Ectodermal cell (in vitro differentiated cells): Measurements from ENCODE around the gene XKRX. TPM values are rescaled to one million over a fixed set of nuclear protein-coding genes. Genes with fewer than 3 reads are reported as not detected.
A peak's percentile ranks its signal among the peaks of the same experiment; 100 is the strongest.

Source experiments
- H3K27ac ChIP-seq: 2 replicates; pipeline ENCODE4 v1.7.0; 2013; ENCODE audit warnings: mild to moderate bottlenecking, low read depth, low read length; ENCODE audit not compliant: insufficient read depth, poor library complexity, severe bottlenecking
- H3K27me3 ChIP-seq: 2 replicates; pipeline ENCODE4 v1.7.0; 2013; ENCODE audit warnings: mild to moderate bottlenecking, low read length; ENCODE audit not compliant: insufficient read depth, control insufficient read depth, poor library complexity, severe bottlenecking
- H3K36me3 ChIP-seq: one replicate; pipeline ENCODE4 v1.7.0; 2013; ENCODE audit warnings: low read length; ENCODE audit not compliant: control insufficient read depth, insufficient read depth
- H3K4me1 ChIP-seq: one replicate; pipeline ENCODE4 v1.7.0; 2013; ENCODE audit warnings: low read length; ENCODE audit not compliant: control insufficient read depth, insufficient read depth
- H3K4me3 ChIP-seq: 2 replicates; pipeline ENCODE4 v1.7.0; 2013; ENCODE audit warnings: low read depth, low read length, control low read depth; ENCODE audit not compliant: insufficient read depth
- H3K9me3 ChIP-seq: 2 replicates; pipeline ENCODE4 v1.7.0; 2013; ENCODE audit warnings: mild to moderate bottlenecking, low read length, moderate library complexity; ENCODE audit not compliant: control insufficient read depth
- WGBS, 2 experiments: methylation state at CpG; one replicate each; pipeline ENCODE4 v1.1.7; 2013; ENCODE audit warnings: missing lambda C conversion rate in 2 of 2; 5-methylcytosine and 5-hydroxymethylcytosine counted together
- polyA plus RNA-seq, 4 experiments: library from polyadenylated mRNA; stranded (reverse); fragments of 50-300 nt; gene quantifications; one replicate each; pipeline ENCODE4 v1.2.3, GENCODE V29; 2013

The XKRX gene
- polyA plus RNA-seq (2013, experiment 1 of 4), result 2.9 TPM
- polyA plus RNA-seq (2013, experiment 2 of 4), result 2.2 TPM
- 2.0 TPM for polyA plus RNA-seq (2013, experiment 3 of 4)
- 1.2 TPM for polyA plus RNA-seq (2013, experiment 4 of 4)

GRCh38 chrX:100928660-100929613 lies at the start of gene XKRX:
Gene XKRX, minus strand, starts transcription at chrX:100928917. Its CDS starts 613 bp downstream, at chrX:100928304.
- H3K4me1 ChIP-seq, result no peaks in the 10 kb centered on the region
- no peaks in the 10 kb centered on the region for H3K36me3 ChIP-seq
- no peaks in the 10 kb centered on the region for H3K9me3 ChIP-seq
- peak within 1 kb of the TSS; percentile 41 for H3K4me3 ChIP-seq
- 0% methylated on average over 51 of the region's 51 CpGs for WGBS, 2 experiments
- no peak within 1 kb of the TSS for H3K27ac ChIP-seq
- peaks cover 10% of the 10 kb centered on the region for H3K27me3 ChIP-seq

DNA sequence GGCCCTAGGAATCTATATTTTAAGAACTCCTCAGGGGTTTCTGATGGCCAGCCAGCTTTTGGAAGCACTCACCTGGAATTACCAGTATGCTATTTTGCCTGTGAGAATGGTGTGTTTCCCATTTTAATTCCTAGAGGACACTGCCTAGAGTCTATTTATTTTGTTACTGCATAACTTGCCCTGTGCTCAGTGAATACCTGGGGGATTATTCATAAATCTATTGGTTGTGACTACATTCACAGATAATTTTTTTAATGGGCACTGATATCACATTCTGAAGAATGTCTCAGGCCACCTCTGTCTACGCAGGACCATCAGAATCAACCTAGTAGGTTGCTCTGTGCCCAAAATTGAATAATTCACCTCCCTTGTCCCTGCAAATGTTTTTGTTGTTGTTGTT lies 47.5 kb upstream of the XKRX start:
- no peaks in the 10 kb centered on the region for H3K9me3 ChIP-seq
- H3K27ac ChIP-seq, result no peak overlapping the region
- no peaks in the 10 kb centered on the region for H3K27me3 ChIP-seq
- H3K36me3 ChIP-seq, result no peaks in the 10 kb centered on the region
- 91 to 100% methylated on average over 1 of the region's 1 CpG for WGBS, 2 experiments
- H3K4me1 ChIP-seq, result no peaks in the 10 kb centered on the region
- no peak overlapping the region for H3K4me3 ChIP-seq

DNA sequence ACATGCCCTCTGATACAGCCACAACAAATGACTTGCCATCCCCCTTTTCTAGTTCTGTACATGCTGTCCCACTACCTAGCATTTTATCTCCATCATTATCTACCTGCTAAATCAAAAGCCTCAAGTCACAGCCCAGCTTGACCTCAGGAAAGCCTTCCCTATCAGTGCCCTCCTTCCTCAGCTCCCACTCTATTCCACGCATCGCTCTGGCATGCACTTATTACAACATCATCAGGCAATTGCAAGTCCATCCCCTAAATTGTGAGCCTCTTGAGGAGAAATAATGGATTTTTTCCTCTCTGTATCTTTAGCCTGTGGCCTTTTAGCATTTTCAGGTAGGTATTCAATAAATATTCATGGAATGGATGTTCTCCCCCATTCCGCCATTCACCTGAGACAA lies 46.5 kb upstream of the XKRX start:
- WGBS, 2 experiments, result 91 to 96% methylated on average over 3 of the region's 3 CpGs
- Histone ChIP-seq H3K9me3 (no peaks in the 10 kb centered on the region), H3K27ac (no peak overlapping the region), H3K4me3 (no peak overlapping the region), H3K36me3 (no peaks in the 10 kb centered on the region), H3K4me1 (no peaks in the 10 kb centered on the region), H3K27me3 (no peaks in the 10 kb centered on the region)

DNA sequence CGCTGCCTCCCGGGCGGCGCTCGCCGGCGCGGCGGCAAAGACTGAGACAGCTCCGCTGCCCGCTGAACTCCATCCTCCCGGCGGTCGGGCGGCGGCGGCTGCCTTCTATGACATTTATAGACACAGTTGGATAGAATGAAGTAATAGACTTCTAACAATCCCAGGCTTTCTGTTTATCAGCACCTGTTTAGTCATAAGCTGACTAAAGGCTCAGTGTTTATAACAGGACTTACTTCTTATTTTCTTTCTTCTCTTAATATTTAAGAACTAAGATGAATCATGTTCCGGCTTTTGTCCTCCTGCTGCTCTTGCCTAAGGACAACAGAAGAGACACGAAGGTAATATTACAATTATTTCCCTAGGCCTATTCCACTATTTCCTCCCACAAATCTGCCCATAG lies 44.7 kb upstream of the XKRX start:
- Histone ChIP-seq H3K4me3 (no peak overlapping the region), H3K36me3 (no peaks in the 10 kb centered on the region), H3K27me3 (no peaks in the 10 kb centered on the region), H3K9me3 (no peaks in the 10 kb centered on the region), H3K27ac (no peak overlapping the region), H3K4me1 (no peaks in the 10 kb centered on the region)
- WGBS, 2 experiments, result 95 to 96% methylated on average over 12 to 13 of the region's 19 CpGs

- no peaks in the 10 kb centered on the region for H3K27me3 ChIP-seq
- 100% methylated on average over 1 of the region's 1 CpG for WGBS, 2 experiments
- H3K4me3 ChIP-seq, result no peak overlapping the region
- no peaks in the 10 kb centered on the region for H3K4me1 ChIP-seq
- no peak overlapping the region for H3K27ac ChIP-seq
- no peaks in the 10 kb centered on the region for H3K9me3 ChIP-seq
- H3K36me3 ChIP-seq, result no peaks in the 10 kb centered on the region
Observed at GRCh38 chrX:100969936-100970335, 41.2 kb upstream of the XKRX start.

DNA sequence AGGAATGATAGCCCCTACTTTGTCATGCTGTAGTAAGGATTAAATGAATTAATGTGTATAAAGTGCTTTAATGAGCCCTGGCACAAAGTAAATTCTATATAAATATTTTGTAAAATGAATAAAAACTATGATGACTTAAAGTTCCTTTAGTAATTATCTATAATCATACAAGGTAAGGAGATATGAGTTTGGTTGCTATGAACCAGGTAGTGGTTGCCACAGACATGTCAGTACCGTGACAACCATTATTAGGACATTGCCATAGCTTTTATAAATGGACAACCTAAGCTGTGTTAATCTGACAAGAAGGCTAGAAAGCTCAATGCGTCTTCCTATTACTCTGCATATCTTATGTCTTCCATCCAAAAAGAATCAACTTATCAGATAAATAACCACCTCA lies 40.7 kb upstream of the XKRX start, which contains the start of gene ARL13A:
TSS of gene ARL13A (plus strand) at position 301 of the 400 bp plus-strand sequence. CDS start 3,982 bp downstream, outside the sequence.
- no peaks in the 10 kb centered on the region for H3K36me3 ChIP-seq
- 95 to 100% methylated on average over 2 of the region's 2 CpGs for WGBS, 2 experiments
- no peaks in the 10 kb centered on the region for H3K4me1 ChIP-seq
- H3K4me3 ChIP-seq, result no peak within 1 kb of the TSS
- no peaks in the 10 kb centered on the region for H3K9me3 ChIP-seq
- no peak within 1 kb of the TSS for H3K27ac ChIP-seq
- no peaks in the 10 kb centered on the region for H3K27me3 ChIP-seq

GRCh38 chrX:100964362-100964761 lies 35.6 kb upstream of the XKRX start:
- Histone ChIP-seq H3K27me3 (no peaks in the 10 kb centered on the region), H3K36me3 (no peaks in the 10 kb centered on the region), H3K4me3 (no peak overlapping the region), H3K9me3 (no peaks in the 10 kb centered on the region), H3K27ac (no peak overlapping the region), H3K4me1 (no peaks in the 10 kb centered on the region)

DNA sequence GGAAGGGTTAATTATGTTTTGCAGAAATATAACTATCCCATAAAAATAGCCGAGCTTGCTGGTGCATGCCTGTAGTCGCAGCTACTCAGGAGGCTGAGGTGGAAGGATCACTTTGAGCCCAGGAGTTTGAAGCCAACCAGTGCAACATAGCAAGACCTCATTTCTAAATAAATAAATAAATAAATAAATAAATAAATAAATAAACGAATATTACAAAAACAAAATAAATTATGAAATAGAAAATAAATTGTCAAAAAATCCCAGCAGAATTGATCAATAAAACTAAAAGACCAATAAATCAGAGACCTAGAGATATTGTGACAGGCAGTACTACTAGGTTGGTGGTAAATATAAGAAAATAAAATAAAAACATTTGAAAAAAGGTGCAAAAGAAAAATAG lies 34.1 kb upstream of the XKRX start:
- Histone ChIP-seq H3K9me3 (no peaks in the 10 kb centered on the region), H3K4me1 (no peaks in the 10 kb centered on the region), H3K27me3 (no peaks in the 10 kb centered on the region), H3K36me3 (no peaks in the 10 kb centered on the region), H3K27ac (no peak overlapping the region), H3K4me3 (no peak overlapping the region)
- 100% methylated on average over 2 of the region's 3 CpGs; no CpG with 5 or more reads in 1 of the 2 experiments for WGBS, 2 experiments

- H3K9me3 ChIP-seq, result no peaks in the 10 kb centered on the region
- H3K27me3 ChIP-seq, result no peaks in the 10 kb centered on the region
- H3K4me1 ChIP-seq, result no peaks in the 10 kb centered on the region
- H3K4me3 ChIP-seq, result no peak overlapping the region
- H3K27ac ChIP-seq, result no peak overlapping the region
- H3K36me3 ChIP-seq, result no peaks in the 10 kb centered on the region
- 92 to 100% methylated on average over 1 of the region's 1 CpG for WGBS, 2 experiments
Observed at GRCh38 chrX:100948557-100948956, 19.8 kb upstream of the XKRX start.

DNA sequence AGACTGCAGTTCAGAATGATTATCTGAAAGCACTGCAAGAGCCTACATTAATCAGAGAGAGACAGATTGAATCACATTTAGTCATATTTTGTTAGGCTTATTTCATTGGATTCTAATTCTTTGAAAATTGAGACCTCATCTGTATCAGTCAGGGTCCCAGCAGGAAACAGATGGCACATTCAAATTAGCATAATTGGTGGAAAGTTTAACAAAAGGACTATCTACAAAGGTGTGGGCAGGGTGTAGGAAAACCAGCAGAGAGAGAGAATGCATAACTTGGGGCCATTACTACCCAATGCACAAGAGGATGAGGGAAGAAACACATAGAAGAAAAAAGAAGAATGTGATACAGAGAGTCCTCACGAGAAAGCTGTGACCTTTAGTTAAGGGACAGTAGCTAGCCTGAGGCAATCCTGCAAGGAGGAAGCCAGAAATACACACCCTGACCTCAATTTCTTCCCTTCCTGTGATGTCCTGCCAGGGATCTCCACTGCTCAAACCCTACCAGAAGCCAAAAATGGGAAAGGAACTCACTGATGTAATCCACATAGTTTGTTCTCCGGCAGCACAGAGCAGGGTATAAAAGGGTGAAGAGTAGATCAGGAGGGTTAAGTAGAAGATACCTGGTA lies 17.7 kb upstream of the XKRX start:
- Histone ChIP-seq H3K4me3 (no peak overlapping the region), H3K4me1 (no peaks in the 10 kb centered on the region), H3K27me3 (no peaks in the 10 kb centered on the region), H3K36me3 (no peaks in the 10 kb centered on the region), H3K27ac (no peak overlapping the region), H3K9me3 (no peaks in the 10 kb centered on the region)
- 10 to 24% methylated on average over 1 of the region's 2 CpGs for WGBS, 2 experiments
